PC-9 (cell line): Measurements from ENCODE around the gene CYP4F11.

Experiments used
- EZH2 ChIP-seq: fragments of 200-600 bp; sonication (generic); IDR thresholded peaks from 2 replicates; pipeline ENCODE4 v1.8.0; 2017; ENCODE audit warnings: antibody characterized with exemption, low read depth
- TF ChIP-seq, protein P1 (sequence below): fragments of 200-600 bp; sonication (generic); conservative IDR thresholded peaks from 2 replicates; pipeline ENCODE4 v1.6.1; 2017; ENCODE audit warnings: mixed run types, antibody characterized with exemption, mild to moderate bottlenecking, moderate library complexity

DNA sequence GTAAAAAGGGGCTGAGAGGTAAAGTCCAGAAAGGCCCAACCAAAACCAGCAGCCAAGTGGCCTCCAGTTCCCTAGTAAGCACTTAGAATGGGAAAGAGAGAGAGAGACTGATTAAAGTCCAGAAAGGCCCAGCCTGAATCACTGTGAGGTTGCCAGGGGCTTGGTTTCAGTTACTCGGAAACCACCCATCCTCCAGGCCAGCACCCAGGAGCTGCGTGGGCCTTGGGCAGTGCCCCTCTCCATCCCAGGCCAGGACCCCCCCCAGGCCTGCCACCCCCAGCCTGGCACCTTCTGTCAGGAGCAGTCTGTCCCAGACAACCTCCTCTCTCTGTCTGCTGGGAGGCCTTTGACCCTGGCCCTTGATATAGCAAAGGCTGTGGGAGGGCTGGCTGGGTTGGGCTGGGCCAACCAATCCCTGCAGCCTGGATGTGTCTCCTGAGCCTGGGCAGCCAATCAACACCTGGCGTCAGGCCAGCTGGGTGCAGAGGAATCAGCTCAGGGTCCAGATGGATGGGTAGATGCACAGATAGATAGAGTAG lies 36.5 kb downstream of the CYP4F11 start, which contains the start of gene CYP4F2:
- TF ChIP-seq, protein P1, sequence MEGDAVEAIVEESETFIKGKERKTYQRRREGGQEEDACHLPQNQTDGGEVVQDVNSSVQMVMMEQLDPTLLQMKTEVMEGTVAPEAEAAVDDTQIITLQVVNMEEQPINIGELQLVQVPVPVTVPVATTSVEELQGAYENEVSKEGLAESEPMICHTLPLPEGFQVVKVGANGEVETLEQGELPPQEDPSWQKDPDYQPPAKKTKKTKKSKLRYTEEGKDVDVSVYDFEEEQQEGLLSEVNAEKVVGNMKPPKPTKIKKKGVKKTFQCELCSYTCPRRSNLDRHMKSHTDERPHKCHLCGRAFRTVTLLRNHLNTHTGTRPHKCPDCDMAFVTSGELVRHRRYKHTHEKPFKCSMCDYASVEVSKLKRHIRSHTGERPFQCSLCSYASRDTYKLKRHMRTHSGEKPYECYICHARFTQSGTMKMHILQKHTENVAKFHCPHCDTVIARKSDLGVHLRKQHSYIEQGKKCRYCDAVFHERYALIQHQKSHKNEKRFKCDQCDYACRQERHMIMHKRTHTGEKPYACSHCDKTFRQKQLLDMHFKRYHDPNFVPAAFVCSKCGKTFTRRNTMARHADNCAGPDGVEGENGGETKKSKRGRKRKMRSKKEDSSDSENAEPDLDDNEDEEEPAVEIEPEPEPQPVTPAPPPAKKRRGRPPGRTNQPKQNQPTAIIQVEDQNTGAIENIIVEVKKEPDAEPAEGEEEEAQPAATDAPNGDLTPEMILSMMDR, result no peak
- TF ChIP-seq EZH2, result no peak
